ENCODE data around the gene LYPD6.

DNA sequence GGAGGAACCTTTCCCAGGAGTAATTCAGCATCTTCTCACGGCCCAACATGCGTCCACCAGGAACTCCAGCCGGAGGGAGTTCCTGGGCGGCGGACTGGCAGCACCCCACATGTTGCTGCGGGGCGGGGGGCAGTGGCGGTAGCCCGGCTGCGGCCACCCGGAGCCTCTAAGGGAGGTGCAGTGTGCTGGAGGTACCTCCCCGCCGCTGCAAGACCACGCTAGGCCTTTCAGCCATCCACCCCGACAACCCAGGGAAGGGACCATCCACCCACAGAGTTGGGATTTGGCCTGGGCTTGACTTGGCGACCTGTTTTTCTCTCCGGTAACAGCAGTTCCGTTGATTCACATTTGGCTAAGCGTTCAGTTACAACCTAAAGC, 625 bp downstream of the LYPD6 start:
- TF ChIP-seq, protein P1, sequence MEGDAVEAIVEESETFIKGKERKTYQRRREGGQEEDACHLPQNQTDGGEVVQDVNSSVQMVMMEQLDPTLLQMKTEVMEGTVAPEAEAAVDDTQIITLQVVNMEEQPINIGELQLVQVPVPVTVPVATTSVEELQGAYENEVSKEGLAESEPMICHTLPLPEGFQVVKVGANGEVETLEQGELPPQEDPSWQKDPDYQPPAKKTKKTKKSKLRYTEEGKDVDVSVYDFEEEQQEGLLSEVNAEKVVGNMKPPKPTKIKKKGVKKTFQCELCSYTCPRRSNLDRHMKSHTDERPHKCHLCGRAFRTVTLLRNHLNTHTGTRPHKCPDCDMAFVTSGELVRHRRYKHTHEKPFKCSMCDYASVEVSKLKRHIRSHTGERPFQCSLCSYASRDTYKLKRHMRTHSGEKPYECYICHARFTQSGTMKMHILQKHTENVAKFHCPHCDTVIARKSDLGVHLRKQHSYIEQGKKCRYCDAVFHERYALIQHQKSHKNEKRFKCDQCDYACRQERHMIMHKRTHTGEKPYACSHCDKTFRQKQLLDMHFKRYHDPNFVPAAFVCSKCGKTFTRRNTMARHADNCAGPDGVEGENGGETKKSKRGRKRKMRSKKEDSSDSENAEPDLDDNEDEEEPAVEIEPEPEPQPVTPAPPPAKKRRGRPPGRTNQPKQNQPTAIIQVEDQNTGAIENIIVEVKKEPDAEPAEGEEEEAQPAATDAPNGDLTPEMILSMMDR (conservative IDR thresholded peaks at IDR 0.05; ENCODE audit: low read depth, low read length) = no peak
- no peak for TF ChIP-seq EZH2 (IDR thresholded peaks at IDR 0.05; ENCODE audit: borderline replicate concordance, low read depth, low read length, poor library complexity, severe bottlenecking)
